Activated T-cell treated with anti-CD3 and anti-CD28 coated beads, Interleukin-2, amount 50 U/mL, for 1 hour (primary cell): ENCODE data around the gene RASSF6.
"Not testable (repeated sequence)": the region's sequence is repeated elsewhere in the genome, so short reads cannot be mapped to it uniquely, and the experiment has no call there.

Experiments used
- DNase-seq: peaks from one replicate; pipeline ENCODE4 v3.0.0-alpha.2; 2020

RASSF6 gene

GRCh38 chr4:73609706-73610105, 10.5 kb downstream of the RASSF6 start:
- DNase-seq = no peak

GRCh38 chr4:73608689-73609594, 11.3 kb downstream of the RASSF6 start:
- no peak for DNase-seq

GRCh38 chr4:73607375-73608033, 12.7 kb downstream of the RASSF6 start:
- no peak for DNase-seq

GRCh38 chr4:73606465-73606974, 13.7 kb downstream of the RASSF6 start:
- no peak for DNase-seq

- no peak for DNase-seq
These were observed 16.2 kb downstream of the RASSF6 start for GRCh38 chr4:73603854-73604584.

- DNase-seq = no peak
These were observed 16.9 kb downstream of the RASSF6 start for GRCh38 chr4:73603271-73603710.

DNA sequence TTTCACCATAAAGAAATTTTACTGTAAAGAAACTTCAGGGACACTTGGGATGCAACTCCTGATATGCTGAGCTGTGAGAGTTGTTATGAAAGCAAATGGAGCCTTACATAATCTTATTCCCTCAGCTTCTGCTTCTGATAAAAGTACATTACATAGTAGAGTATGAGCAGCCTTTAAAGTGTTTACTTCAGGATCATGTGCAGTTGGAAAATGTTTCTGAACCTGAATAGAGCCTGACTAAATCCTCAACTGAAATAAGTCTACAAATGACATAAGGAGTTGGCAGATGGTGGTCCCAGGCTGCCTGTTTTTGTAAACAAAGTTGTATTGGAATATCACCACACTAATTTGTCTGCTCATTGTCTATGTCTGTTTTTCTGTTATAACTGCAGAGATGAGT, 19.3 kb downstream of the RASSF6 start:
- no peak for DNase-seq

DNA sequence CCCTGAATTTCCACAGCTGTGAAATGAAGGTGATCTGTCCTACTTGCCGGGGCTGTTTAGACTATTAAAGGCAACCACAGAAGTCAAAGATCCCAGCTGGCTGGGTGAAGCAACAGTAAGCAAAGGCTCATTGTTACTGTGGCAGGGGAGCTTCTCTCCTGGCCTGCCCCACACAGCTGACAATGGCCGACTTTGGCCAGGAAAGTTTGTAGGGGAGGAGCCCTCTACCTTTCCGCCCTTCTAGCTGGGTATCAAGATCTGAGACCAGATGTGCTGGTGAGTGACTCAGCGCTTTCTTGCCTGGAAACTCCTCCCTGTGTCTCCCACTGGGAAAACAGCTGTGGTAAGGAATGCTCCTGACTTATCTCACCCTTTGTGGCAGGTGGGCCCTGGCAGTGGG, 21.1 kb downstream of the RASSF6 start:
- DNase-seq = no peak

GRCh38 chr4:73597594-73597993, 22.6 kb downstream of the RASSF6 start:
- no peak for DNase-seq

GRCh38 chr4:73597183-73597582, 23.1 kb downstream of the RASSF6 start:
- DNase-seq = not testable (repeated sequence)

DNA sequence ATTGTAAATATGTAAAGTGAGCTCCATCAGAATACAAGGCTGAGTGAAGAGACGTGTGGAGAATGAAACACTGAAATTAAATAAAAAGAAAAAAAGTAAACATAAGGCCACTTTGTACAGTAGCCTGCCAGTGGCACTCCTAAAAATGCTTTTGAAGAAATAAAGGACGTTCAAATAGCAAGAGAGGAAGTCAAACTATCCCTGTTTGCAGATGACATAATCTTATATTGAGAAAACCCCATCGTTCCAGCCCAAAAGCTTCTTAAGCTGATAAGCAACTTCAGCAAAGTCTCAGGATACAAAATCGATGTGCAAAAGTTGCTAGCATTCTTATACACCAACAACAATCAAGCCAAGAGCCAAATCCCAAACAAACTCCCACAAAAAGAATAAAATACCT, 24.2 kb downstream of the RASSF6 start:
- no peak for DNase-seq

DNA sequence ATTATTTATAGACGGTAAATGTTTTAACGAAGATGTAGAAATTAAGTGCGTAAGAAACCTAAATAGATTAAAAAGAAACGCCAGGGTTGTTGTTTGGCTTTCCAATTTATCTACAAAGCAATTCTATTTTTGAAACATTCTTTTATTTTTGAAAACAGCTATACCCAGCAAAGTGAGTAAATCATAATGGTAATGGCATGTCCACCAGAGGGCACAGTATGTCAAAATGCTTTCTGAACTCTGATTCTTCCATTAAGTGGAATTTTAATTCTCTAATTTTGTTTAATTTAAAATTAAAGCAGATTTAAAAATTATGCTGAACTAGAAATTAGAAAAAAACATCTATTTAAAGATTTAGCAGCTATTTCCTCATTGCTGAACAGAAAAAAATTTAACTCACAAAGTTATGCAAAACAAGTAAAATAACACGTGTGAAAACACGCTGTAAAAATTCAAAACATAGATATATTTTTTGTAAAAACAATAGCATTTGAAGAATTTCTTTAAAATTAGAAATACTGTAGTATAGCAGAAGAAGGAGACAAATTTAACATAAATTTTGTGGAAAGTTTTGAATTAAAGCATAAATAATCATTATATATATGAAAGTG, 26.5 kb downstream of the RASSF6 start:
- DNase-seq = no peak

GRCh38 chr4:73589887-73590801, 30.1 kb downstream of the RASSF6 start:
- no peak for DNase-seq

DNA sequence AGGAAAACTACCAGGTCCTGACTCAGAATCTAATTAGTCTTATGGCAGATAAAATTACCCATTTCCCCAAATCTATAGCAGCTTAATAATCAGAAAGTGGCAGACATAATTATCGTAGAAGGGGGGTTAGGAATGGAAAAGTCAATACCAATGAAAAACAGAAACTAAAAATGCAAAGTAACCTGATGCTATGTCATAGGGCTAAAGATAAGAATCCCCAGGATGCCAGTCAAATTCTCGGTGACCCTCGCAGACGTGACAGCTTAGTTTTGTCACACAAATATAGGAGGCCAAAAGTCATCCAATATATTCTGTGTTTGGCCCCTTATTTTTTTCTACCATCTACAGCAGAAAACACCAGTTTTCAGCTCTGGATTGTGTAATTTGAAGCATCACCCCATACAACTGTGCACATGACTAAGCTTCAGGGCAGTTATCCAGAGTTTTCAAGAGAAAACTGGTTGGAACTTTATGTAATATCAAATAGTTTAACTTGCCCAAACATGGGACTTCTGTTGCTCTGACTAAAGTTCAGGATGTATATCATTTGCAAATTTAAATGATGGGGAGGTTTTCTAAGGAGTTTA, 30.9 kb downstream of the RASSF6 start:
- DNase-seq = no peak

DNA sequence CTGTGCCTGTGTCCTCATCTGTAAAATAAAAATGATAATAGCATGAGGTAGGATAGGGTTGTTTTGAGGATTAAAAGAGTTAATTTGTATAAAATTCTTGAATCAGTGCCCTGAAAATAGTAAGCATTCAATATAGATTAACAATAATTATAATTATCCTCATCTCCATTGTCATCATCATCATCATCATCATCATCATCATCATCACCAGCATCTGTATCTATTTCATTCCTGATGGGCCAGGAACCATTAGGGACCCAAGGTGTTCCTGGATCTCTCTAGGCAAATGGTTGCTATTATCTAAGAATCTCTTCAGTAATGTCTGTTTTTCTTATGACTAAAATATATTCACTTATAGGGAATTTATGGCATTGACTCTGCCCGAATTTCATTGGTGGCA, 31.6 kb downstream of the RASSF6 start:
- no peak for DNase-seq

DNA sequence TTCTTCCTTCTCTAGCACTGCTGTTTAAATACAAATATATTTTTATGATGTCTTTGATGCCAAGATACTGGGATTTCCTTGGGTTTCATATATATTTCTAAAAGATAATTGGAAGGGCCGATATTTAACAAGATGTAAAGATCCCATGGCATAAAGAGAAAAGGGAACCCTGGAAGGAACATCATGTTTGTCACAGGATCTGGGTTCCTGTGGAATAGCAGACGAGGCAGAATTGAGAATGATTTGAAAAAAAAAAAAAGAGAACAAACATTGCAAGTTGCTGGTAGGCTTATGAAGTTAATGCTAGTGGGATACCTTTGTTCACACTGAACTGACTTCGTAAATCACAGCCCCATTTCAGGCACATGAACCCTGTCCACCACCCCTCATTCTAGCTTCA, 33.6 kb downstream of the RASSF6 start:
- no peak for DNase-seq

DNA sequence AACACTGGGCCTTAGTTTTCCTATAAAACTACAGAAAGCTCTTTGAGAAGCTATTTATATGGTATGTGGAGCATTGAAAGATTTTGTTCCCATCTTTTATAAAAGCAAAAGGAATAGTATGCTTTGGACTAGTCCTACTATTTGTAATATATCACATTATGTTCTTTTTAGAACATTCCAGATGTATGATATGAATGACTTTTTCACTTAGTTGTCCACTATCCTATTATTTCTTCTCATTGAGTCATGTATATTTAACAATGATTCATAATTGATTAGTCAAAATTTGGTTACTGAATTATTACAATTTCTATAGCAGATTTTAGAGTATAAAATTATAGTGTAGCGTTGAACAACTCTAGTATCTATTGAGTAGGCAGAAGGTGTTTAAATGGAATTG, 34.2 kb downstream of the RASSF6 start:
- DNase-seq = no peak

DNA sequence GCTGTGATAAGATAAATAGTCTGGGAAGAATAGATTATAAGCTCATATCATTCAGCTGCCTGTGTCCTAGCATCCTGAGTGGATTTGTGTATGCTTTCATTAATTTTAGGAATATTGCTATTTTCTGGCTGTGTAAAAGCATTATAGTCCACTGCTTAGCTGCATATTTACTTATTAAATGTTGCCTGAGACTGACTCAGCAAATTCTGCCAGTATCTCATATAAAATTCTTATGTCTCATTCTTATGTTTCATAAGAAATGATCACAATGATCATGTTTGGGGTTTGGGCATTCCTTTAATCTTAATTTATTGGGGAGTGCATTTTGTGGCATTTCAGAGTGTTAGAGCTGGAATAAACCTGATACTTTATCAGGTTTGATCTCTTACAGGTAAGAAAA, 34.9 kb downstream of the RASSF6 start:
- no peak for DNase-seq

DNA sequence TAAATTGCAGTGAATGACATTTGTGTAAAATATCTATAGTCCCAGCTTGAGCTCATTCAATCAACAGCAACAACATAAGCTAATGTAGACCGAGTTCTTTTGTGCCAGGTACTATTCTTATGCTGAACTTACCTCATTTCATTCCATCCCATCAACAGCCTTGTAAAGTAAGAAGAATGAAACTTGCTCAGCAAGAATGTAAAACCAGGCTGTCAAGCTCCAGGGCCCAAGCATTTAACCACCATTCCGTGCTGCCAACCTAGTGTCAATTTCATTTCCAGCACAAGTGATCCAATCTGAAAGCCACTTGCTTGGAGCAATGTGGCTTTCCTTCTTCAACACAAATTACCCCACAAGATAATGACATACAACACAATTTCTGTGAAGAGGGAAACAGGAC, 36.6 kb downstream of the RASSF6 start:
- no peak for DNase-seq

DNA sequence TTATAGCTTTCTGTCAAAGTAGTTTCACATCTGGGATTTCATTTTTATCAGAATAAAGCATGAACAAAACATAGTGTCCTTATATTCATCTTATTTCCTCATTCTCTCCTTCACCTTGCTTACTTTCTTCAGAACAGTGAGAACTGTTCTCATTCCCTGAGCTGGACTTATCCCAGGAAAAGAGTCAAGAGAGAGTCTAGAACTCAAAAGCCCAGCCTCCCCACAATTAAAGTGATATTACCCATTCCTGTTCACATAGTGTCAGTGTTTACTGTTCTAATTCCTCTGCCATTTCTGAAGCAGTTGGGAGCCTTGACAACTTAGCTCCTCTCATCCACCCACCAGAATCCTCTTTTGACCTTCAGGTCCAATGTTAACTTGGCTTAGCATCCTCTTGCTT, 42.9 kb downstream of the RASSF6 start:
- no peak for DNase-seq

DNA sequence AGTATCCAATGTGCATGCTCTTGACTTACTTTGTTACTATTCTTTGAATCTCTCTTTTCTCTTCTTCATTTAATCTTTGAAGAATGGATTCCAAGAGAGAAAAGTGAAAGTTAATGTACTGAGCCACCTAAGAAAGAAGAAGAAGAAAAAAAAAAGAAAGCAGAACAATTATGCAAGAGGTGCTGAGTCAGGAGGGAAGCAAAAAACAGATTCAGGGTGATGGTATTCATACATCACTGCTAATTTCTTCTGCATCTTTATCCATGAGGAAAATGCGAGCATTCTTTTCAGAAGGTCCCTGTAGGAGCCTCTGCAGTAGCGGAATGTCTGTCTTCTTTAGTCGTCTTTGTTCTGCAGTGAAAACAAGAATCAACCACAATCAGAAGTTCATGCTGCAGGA, 43.9 kb downstream of the RASSF6 start:
- DNase-seq = no peak
